HG02571 (cell line): ENCODE results near the gene CTIF.

Experiments
- ATAC-seq: cut with Tn5 transposase; IDR thresholded peaks from one replicate; pipeline ENCODE4 v1.9.1; 2021; ENCODE audit warnings: mild to moderate bottlenecking, moderate library complexity; ENCODE audit not compliant: unreplicated experiment

Gene CTIF

DNA sequence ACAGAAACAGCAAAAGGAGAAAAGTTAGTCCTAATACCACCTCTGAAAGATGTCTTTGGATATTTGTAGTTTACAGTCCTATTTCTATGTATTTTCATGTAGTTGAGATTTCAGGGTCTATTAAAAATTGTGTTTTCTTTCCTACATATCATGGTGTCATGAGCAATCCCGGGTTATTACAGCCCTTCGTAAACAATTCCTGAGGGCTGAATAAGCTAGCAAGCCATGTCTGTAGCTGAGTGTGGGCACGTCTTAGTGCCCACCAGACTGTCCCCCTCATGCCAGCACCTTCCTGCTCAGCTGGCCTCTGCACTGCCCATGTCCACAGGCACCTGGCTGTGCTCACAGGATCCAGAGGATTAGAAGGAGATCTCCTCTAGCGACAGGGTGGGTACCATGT is 60.6 kb downstream of the CTIF start:
- ATAC-seq, result no peak

DNA sequence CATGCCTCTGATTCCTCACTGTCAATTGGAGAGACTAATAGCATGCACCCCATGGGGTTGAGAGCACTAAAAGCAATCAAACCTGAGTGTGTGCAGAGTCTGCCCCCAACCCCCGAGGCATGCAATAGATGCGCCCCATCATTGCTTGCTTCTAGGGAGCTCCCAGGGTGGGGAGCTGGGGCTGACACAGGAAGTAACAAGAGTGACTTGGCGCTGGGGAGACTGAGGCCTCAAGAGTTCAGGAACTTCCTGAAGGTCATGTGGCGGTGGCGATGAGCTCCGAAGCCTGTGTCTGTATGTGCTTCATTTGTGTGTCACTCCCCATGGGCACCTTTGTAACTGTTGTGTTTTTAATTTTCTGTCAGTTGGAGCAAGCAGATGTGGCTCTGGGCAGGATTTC is 61.2 kb downstream of the CTIF start:
- no peak for ATAC-seq

DNA sequence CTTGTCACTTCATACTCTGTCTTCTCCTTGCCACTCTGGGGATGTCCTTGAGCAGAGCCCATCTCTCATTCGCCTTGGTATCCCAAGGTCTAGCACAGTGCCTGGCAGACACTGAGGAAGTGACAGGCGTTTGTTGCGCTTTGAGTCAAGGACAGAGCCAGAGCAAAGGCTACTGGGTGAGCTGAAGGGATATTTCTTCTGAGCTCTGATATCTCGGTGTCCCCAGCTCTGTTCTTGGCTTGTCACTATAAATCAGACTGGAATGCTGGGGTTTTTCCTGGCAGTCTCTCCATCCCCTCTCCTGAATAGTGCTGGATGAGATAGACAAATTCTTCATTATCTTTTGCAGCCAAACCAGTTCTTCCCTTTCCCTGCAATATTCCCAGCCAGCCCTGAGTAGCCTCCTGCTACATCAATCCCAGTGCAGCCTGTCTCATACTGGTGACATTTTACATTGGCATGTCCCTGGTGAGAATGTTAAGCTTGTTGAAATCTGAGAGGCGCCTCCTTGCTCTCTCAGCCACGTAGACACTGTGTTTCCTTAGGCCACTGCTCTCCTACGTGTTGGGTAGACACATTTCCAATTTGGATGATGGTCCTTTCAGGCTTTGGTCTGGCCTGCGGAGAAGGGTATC is 61.7 kb downstream of the CTIF start:
- no peak for ATAC-seq

DNA sequence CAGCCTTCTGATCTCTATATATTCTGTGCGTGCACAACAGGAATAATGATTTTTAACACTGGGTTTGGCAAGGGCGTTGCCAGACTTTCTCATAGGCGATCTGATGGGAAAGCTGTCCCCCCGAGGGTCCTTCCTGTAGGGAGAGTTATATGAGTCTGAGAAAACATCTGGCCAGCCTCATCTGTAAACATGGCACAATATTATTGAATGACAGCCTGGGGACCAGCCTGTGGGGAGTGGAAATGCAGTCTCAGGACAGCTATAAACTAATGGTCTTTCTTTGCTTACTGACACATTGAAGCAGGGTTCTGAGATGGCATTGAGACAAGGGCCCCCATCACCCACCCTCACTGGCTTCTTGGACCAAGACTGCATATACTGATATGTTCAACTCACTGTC is 62.5 kb downstream of the CTIF start:
- ATAC-seq, result no peak

DNA sequence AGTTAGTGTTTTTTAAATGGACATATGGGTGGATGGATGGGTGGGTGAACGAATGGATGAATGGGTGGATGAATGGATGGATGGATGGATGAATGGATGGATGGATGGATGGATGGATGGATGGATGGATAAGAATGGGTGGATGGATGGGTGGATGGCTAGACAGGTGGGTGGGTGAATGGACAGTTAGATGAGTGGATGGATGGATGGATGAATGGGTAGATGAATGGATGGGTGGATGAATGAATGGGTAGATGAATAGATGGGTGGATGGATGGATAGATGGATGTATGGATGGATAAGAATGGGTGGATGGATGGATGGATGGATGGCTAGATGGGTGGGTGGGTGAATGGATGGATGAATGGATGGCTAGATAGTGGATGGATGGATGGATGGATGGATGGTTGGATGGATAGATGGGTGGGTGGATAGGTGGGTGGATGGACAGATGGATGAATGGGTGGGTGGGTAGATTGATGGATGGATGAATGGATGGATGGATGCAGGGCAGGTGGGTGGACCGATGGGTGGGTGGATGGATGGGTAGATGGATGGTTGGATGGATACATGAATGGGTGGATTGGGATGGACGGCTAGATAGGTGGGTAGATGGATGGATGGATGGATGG is 64.0 kb downstream of the CTIF start:
- ATAC-seq, result no peak

DNA sequence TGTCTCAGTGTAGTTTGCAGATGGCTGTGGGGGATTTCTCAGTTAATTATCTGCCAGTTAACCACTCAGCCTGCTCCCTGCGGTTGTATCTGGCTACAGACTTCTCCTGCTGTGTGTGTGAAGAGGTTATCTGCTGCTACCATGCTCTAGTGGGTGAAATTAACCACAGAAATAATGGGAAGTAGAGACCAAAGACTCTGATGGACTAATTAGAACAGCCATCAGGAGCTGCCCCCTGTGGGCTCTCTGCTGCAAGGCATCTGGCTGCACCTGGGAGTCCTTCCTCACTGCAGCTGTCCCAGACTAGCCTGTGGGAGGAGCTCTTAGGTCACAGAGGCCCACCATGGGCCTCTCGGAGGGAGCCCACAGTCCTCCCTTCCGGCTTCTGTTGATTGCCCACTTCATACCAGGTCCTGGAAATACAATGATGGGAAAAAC is 66.6 kb downstream of the CTIF start:
- ATAC-seq, result no peak

DNA sequence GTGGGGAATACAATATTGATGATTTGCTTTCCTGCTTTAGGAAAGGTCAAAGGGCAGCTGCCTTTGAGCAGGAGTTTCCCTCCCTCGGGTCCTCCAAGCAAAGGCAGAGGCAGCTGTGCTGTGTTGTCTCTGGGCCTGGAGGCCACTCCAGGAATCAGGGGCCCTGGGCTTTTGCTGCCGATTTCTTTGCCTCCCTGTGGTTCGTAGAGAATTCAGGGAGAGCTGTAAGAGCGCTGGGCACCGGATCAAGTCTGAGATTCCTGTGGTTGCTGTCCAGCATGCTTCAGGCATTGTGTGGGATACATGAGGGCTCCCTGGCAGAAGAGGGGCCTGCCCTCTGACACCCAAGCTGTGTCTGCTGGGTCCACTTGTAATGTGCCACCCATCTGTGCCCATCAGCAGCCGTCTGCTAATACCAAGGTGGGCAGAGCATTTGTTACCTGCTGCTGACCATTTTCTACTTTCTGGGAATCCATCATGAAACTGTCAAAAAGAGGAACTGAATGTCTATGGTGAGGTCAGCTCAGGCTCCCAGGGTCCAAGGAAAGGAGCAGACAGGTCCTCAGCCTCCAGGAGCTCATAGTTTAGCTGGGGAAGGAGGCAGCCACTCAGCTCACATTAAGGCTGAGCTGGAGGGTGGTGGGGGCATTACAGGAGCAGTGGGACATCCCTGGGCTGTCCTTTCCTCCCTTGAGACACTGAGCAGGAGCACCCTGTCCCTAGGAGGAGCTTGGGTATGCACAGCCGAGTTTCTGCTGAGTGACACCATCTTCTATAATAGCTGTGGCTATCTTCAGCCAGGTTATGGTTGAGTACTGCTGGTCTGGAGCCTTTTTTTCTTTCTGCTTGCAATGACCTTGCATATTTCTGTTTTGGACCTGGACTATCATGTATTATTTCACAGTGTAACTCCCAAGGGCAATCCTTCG is 68.5 kb downstream of the CTIF start:
- no peak for ATAC-seq

DNA sequence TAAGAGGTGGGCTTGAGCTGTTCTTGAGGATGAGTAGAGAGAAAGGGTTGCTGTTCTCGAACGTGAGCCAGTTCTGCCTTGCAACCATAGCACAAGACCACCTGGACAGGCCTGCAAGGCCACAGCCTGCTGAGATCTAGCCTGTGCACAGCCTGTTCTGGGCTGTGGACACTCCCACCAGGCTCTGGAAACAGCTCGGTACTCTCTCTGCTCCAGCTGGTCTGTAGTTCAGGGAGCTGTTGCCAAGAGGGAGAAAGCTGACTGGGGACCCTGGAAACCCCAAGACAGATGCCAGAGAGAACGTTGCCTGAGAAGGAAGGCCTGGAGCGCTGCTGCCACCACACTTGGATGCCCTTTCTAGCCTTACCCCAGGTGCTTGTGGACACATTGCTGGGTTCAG is 69.8 kb downstream of the CTIF start:
- no peak for ATAC-seq

DNA sequence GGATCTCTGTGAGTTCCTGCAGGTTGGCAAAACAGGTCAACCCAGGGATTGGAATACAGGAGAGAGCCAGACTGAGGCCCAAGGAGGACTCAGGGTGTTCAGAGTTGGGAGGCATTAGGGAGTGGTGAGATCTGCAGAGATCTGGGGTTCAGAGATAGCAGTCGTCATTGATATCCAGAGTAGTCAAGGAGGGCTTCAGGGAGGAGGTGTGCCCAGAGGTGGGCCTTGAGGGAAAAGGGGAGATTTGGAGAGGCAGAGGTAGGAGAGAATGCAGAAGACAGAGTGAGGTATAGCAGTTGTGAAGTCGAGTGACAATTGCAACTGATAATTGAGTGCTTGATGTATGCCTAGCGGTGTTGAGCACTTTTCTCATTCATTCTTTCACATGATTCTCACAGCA is 70.3 kb downstream of the CTIF start:
- no peak for ATAC-seq

DNA sequence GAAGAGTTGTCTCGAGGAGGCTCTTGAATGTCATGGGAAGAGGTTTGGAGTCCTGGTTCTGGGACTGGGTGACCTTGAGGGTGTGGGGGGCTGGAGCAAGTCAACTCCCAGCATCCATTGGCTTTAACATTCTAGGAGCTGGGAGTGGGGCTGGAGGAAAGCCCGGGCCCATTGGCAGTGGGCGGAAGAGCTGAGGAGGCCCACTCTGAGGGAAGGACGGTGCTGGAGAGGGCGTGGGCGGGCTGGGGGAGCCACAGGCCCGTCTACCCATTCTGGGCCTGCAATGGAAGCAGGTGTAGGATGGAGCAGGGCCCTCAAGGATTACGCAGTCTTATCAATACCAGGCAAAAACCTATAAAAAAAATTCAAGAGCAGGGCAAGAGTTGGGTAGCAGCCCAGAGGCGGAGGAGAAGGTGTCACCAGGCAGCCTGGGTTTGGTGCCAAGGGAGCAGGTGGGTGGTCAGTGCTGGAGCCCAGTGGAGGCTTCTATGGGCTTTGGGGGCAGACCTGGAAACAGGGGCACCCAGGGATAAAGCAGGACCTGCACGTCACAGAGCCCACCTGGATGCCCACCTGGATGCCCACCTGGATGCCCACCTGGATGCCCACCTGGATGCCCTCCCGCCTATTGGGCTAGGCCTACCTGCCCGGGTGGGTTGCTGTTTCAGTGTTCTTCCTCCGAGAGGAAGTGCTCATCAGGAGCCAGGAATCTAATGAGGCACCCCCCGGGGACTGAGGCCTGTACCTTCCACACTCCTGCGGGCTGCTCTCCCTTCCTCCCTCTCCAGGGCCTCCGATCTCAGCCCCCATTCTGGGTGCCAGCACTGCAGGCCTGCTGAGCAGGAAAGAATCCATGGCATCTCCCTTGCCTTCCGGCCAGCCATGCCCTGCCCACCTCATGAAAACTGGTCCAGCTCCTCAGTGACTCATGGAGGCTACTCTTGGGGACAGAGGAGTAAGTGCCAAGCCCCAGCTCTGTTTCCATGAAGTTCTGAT is 71.3 kb downstream of the CTIF start:
- ATAC-seq, result no peak

DNA sequence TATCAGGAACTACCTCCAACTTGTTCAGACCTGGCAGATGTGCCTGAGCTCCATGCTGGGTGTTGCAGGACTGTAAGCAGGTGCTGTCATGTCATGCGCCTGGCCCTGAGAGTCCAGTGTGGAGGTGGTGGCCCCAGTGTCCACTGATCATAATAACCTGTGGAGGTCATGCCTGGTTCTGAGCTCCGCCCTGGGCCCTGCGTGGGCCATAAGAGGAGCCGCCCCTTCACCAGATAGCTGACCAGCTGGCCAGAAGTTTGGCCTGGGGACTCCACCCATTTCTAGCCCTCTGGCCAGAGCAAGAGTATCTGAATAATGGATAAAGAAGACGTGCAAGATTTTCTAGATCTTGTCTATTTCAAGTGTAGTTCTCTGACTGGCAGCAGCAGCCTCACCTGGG is 72.4 kb downstream of the CTIF start:
- no peak for ATAC-seq

DNA sequence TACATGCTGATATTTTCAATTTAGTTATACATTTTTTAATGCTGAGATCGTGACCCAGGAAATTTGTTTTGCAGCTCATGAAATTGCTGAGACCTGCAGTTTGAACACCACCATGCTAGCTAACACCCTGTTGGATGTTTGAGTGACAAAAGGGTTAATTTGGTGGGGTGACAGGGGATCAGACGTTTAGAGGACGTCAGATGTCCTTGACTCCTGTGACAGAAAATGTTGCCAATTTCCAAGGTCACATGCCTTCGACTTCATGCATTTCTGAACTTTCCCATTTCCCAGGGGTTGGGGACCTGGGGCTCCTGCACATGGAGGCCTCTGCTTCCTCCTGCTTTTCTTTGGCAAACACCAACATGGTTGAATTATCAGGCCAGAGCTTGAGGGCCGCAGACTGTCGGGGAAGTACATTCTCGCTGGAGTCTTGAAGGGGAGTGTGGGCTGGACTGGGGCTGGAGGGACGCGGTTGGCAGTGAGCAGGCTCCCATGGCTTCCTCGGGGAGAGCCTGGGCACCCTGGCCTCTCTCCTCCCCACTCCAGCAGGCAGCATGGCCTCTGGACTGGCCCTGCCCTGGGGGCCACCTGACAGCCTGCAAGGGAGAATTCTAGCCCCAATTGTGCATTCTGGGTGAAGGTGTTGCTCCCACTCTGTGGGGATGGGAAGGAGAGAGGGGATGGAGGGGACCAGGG is 73.1 kb downstream of the CTIF start:
- ATAC-seq, result no peak

DNA sequence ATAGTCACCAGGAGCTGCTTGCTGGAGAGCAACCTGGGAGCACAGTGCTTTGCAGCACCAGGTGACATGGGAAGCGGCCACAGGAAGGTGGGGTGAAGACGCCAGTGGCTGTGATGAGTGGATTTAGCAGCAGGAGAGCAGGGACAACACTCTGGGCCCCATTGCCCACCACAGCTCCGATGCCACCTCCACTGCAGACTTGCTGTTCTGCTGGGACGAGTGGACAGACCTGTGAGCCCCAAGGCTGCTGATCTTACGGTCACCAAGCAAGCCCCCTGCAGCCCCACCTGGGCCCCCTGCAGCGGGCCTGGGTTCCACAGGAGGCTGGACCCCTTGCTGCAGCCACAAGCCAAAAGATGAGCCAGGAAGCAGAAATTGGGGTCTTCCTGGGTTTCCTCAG is 73.7 kb downstream of the CTIF start:
- ATAC-seq, result no peak

DNA sequence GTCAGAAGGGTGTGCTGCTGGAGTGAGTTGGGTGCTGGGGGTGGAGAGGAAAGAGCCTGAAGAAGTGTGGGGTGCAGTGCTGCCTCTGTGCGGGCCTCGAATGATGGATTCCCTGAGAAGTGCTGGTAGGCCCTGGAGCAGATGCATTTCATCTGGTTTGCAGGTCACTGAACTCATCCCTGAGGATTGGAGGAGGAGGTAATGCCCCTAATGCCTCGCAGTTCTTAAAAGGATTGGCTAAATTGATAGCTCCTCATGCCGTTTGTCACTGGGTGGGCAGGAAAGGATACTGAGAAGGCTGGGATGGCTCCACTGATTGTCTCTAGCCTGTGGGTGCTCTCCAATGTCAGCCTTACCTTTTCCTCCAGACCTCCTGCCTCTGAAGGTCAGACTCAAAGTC is 74.1 kb downstream of the CTIF start:
- ATAC-seq, result no peak

DNA sequence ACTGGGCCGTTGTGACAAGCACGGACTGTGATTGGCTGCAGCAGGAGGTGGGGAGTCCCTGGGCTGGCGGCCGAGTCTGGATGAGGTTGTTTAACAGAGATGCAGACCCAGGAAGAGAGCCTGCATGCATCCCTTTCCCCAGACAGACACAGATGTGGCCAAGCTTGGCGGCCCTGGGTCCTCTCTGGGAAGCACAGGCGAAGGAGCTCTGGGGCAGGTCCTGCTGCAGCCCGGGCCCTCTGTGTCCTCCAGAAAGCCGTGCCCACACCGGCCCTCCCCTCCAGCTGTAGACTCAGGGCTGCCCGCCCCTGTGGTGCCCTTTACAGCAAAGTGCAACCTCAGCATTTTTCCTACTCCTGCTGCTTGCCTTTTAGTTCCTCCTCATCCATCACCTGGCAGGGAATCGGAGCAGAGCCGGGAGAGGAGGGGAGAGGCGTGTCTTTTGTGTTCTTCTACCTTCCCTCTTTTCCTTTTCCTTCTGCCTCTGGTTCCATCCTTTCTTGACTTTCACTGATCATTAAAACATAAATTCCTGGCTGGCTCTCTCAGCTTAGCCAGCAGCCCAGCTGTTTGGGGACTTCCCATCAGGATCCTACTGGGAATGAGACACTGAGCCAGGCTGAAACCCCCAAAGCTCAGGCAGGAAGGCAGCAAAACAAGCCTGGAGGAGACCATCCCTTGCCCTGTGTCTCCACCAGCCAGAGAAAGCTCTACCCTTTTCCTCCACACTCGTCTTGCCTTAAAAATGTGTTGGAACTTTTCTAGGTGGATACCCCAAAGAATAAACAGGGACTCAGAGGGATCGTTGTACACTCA is 75.0 kb downstream of the CTIF start:
- ATAC-seq, result no peak

DNA sequence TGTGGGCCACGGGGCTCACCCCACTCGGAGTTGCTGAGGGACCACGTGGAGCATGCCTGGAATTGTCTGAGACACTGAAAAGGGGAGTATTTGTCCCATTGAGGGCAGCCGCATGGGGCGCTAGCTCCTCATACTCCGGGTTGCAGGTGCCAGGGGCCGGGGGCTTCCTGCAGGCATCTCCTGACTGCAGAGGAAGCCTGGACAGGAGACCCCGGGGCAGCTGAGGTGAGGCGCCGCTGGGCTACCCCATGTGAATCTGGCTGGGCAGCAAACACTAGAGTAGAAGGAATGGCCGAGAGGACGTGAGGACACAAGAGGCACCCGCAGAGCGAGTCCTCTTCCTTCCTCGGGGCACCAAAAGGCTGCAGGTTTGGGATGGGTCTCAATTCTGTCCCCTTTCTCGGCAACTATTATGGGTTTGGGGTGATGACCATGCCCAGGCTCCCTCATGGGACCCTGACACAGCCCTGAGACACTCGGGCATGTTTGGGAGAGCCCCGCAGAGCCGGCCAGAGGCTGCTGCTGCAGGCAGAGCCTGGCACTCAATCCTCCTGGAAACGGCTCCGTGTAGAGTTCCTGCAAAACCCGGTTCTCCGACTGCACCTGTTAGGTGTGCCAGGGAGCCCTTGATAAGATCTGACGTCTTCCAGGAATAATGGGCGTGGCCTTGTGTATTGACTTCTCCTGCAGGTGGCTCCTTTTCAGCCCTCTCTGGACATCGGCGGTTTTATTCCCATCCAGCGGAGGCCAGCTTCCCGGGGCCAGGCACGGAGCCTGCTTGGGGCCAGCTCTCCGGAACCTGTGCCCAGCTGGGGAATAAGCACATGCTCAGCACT is 77.0 kb downstream of the CTIF start:
- no peak for ATAC-seq

DNA sequence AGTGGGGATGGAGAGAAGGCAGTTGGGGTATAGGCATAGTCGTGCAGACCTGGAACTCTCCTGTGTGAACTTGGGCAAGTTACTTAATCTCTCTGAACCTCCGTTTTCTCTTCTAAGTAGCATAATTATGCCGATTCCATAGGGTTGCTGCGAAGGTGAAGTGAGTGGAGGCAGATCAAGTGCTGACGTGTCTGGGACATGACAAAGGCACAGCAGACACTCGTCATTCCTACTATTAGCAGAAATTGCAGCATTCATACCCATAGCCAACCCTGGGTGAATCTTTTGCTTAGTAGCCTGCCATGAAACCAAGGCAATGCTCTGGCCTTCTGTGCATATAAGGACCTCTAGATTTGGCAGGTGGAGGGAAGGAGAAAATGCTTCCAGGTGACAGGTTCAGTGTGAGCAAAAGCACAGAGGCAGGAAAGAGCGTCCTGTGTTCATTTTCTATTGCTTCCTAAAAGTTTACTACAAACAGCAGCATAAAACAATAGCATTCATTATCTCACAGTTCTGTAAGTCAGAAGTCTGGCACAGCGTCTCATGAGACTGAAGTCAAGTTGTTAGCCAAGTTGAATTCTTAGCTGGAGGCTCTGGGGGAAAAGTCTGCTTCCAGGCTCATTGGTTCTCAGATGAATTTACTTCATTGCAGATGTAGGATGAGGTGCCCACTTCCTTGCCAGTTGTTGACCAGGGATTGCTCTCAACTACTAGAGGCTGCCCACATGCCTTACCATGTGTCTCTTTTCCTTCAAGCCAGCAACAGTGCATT is 77.8 kb downstream of the CTIF start:
- ATAC-seq, result no peak
